Gastroesophageal sphincter (tissue), 3 donors: ENCODE data around the gene THBS2.

ENCODE experiments used
- EP300 ChIP-seq: sonication (generic); formaldehyde crosslinking; IDR thresholded peaks from one replicate; pipeline ENCODE4 v1.6.1; 2017; ENCODE audit warnings: antibody characterized with exemption, mild to moderate bottlenecking
- POLR2A ChIP-seq, 2 donors: fragments of 450-650 bp; IDR thresholded peaks; one replicate each; pipeline ENCODE4 v1.6.1; 2017; ENCODE audit warnings: antibody characterized with exemption in 2 of 2, mild to moderate bottlenecking in 2 of 2, moderate library complexity in 1 of 2
- TF ChIP-seq, protein P1 (sequence below), 4 experiments: fragments of 200-600 bp in 2 of 4; fragments of 450-650 bp in 2 of 4; sonication (generic) in 1 of 4; IDR thresholded peaks; one replicate each; pipeline ENCODE4 v1.5.1; 2017 to 2019; ENCODE audit warnings: antibody characterized with exemption in 4 of 4, mild to moderate bottlenecking in 2 of 4, moderate library complexity in 2 of 4

DNA sequence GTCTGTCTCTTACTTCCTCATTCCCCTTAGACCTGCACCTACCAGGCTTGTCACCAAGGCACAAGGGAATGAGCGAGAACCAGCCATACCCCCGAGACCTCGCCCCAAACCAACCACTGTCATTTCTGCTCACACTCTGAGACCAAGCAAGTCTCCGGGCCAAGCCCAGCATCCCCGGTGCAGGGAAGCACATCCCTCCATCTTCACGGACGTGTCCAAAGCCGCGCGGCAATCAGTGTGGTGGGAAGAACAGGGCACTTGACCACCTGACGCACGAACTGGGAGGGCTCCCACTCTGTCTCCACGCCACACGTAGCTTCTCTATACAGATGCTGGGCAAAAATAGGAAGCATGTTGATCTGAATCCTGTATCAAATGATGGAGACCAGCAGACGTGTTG is 28.4 kb upstream of the THBS2 start:
- TF ChIP-seq POLR2A (IDR thresholded peaks at IDR 0.05): no peak
- TF ChIP-seq, protein P1, sequence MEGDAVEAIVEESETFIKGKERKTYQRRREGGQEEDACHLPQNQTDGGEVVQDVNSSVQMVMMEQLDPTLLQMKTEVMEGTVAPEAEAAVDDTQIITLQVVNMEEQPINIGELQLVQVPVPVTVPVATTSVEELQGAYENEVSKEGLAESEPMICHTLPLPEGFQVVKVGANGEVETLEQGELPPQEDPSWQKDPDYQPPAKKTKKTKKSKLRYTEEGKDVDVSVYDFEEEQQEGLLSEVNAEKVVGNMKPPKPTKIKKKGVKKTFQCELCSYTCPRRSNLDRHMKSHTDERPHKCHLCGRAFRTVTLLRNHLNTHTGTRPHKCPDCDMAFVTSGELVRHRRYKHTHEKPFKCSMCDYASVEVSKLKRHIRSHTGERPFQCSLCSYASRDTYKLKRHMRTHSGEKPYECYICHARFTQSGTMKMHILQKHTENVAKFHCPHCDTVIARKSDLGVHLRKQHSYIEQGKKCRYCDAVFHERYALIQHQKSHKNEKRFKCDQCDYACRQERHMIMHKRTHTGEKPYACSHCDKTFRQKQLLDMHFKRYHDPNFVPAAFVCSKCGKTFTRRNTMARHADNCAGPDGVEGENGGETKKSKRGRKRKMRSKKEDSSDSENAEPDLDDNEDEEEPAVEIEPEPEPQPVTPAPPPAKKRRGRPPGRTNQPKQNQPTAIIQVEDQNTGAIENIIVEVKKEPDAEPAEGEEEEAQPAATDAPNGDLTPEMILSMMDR (IDR thresholded peaks at IDR 0.05): no peak
- no peak for TF ChIP-seq EP300
